HFFc6 (cell line): ENCODE results near the gene FGFBP2. TPM values are rescaled to one million over a fixed set of nuclear protein-coding genes. Genes with fewer than 3 reads are reported as not detected.

Source experiments
- DNase-seq: peaks from one replicate; pipeline ENCODE4 v3.0.0-alpha.2; 2018
- H3K27ac Mint-ChIP-seq: 2 replicates; pipeline ENCODE4 v1.8.0; 2020; ENCODE audit warnings: mild to moderate bottlenecking, mixed read lengths
- H3K27me3 Mint-ChIP-seq: 2 replicates; pipeline ENCODE4 v1.8.0; 2021; ENCODE audit warnings: mild to moderate bottlenecking, moderate library complexity, mixed read lengths; ENCODE audit not compliant: insufficient read depth
- H3K36me3 Mint-ChIP-seq: 2 replicates; pipeline ENCODE4 v1.8.0; 2021; ENCODE audit warnings: low read depth, mixed read lengths
- H3K4me1 Mint-ChIP-seq: 2 replicates; pipeline ENCODE4 v1.8.0; 2020; ENCODE audit warnings: low read depth, mixed read lengths
- H3K4me3 Mint-ChIP-seq: 2 replicates; pipeline ENCODE4 v1.8.0; 2020; ENCODE audit warnings: mild to moderate bottlenecking, moderate library complexity, mixed read lengths
- H3K9me3 Mint-ChIP-seq: 2 replicates; pipeline ENCODE4 v1.8.0; 2020; ENCODE audit warnings: mild to moderate bottlenecking, mixed read lengths
- total RNA-seq, 6 experiments: library from RNA; stranded (reverse); fragmentation: NEBNext Ultra II Directional; extraction: Animal tissue kit (Norgen Biotek cat#: 25700); gene quantifications; 2 replicates in 1 of 6; 3 replicates in 5 of 6; pipeline ENCODE4 v1.2.3, GENCODE V29; 2021
- TF ChIP-seq, protein P1 (sequence below): fragments of 200-600 bp; sonication (generic); IDR thresholded peaks from 2 replicates; pipeline ENCODE4 v1.5.0; 2021; ENCODE audit warnings: antibody characterized with exemption, mild to moderate bottlenecking

FGFBP2 gene
- total RNA-seq, 6 experiments from 2014 or later = not detected

- peak overlapping the region; percentile 79 for H3K27ac Mint-ChIP-seq
Observed at GRCh38 chr4:15913631-15913970, 49.4 kb downstream of the FGFBP2 start.

DNA sequence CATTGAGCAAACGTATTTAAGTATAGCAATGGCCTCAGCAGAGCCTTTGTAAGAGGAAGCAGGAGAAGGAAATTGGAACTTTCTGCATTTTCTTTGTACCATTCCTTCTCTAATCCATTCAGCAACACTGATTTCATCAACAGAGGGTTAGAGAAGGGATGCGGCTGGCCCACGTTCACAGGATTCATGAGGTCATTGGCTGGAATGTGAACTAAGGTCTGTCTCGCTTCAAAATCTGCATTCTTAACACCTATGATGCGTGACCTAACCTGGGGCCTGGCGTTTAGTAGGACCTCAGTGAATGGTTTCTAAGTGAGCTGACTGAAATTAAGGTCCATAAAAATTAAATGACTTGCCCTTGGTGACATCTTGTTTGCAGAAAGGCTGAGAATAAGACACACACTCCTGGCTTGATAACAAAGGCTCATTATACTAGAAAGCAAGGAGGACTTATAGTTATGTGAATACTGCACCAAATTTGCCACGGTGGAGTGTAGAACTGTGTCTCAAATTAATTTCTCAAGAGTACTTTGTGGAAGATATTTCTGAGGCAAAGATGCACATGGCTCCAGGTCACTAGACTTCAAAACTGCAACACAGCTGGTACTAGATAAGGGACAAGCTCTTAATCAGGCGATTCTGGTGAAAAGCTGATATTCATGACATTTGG, 49.9 kb downstream of the FGFBP2 start:
- no peak for DNase-seq
- H3K4me1 Mint-ChIP-seq = peaks cover 32% of the 10 kb centered on the region
- TF ChIP-seq, protein P1, sequence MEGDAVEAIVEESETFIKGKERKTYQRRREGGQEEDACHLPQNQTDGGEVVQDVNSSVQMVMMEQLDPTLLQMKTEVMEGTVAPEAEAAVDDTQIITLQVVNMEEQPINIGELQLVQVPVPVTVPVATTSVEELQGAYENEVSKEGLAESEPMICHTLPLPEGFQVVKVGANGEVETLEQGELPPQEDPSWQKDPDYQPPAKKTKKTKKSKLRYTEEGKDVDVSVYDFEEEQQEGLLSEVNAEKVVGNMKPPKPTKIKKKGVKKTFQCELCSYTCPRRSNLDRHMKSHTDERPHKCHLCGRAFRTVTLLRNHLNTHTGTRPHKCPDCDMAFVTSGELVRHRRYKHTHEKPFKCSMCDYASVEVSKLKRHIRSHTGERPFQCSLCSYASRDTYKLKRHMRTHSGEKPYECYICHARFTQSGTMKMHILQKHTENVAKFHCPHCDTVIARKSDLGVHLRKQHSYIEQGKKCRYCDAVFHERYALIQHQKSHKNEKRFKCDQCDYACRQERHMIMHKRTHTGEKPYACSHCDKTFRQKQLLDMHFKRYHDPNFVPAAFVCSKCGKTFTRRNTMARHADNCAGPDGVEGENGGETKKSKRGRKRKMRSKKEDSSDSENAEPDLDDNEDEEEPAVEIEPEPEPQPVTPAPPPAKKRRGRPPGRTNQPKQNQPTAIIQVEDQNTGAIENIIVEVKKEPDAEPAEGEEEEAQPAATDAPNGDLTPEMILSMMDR = no peak

More at GRCh38 chr4:15913631-15913970, 49.4 kb downstream of the FGFBP2 start:
- Mint-ChIP-seq H3K4me3 (no peak overlapping the region), H3K9me3 (peaks cover 5% of the 10 kb centered on the region; the same call in 1 of the 2 replicates), H3K4me1 (peaks cover 34% of the 10 kb centered on the region), H3K27me3 (peaks cover 4% of the 10 kb centered on the region; the same call in 1 of the 2 replicates), H3K36me3 (peaks cover 11% of the 10 kb centered on the region)
- TF ChIP-seq, protein P1 = no peak
- peak; percentile 93 for DNase-seq

GRCh38 chr4:15912236-15912635, 50.7 kb downstream of the FGFBP2 start:
- Mint-ChIP-seq H3K9me3 (peaks cover 9% of the 10 kb centered on the region; the same call in 1 of the 2 replicates), H3K27me3 (peaks cover 4% of the 10 kb centered on the region), H3K27ac (no peak overlapping the region), H3K4me3 (no peak overlapping the region), H3K36me3 (peaks cover 15% of the 10 kb centered on the region), H3K4me1 (peaks cover 32% of the 10 kb centered on the region)
- TF ChIP-seq, protein P1 = no peak
- DNase-seq = no peak

More for the DNA sequence above, 49.9 kb downstream of the FGFBP2 start:
- Mint-ChIP-seq H3K4me3 (no peak overlapping the region), H3K27ac (peak overlapping the region; percentile 79), H3K9me3 (peaks cover 9% of the 10 kb centered on the region; the same call in 1 of the 2 replicates), H3K27me3 (peaks cover 4% of the 10 kb centered on the region), H3K36me3 (peaks cover 15% of the 10 kb centered on the region)

Other genes with a start within 250 kb of the FGFBP2 start
- gene CD38, start 184.8 kb downstream of the FGFBP2 start, total RNA-seq = under 1 TPM in 3 of 6 experiments, not detected in 3; 0.07 to 0.15 (median 0.07) TPM
- gene FGFBP1, start 24.4 kb downstream of the FGFBP2 start, total RNA-seq = not detected
- gene PROM1, start 120.8 kb upstream of the FGFBP2 start, total RNA-seq = under 1 TPM in 1 of 6 experiments, not detected in 5; 0.28 TPM